HG03025 (cell line): ENCODE data around the gene TSC22D3.

Experiments
- ATAC-seq: cut with Tn5 transposase; IDR thresholded peaks from one replicate; pipeline ENCODE4 v1.9.1; 2021; ENCODE audit warnings: mild to moderate bottlenecking, moderate library complexity; ENCODE audit not compliant: unreplicated experiment, low FRiP score

TSC22D3 gene

DNA sequence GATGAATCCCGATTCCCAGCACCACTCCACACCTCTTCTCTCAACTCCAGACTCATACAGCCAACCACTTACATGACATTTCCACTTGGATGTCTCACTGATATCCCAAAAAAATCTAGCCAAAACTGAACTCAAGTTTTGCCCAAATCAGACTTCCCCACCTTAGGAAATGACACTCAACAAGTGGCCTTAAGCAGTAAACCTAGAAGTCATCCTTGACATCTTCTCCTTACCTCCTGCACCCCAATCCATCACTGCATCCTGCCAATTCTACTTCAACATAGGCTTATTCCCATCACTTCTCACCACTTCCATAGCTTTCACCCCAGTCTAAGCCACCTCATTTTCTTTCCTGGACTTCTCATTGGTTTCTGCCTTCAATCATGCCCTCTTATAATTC is 108.2 kb downstream of the TSC22D3 start:
- ATAC-seq, result no peak

DNA sequence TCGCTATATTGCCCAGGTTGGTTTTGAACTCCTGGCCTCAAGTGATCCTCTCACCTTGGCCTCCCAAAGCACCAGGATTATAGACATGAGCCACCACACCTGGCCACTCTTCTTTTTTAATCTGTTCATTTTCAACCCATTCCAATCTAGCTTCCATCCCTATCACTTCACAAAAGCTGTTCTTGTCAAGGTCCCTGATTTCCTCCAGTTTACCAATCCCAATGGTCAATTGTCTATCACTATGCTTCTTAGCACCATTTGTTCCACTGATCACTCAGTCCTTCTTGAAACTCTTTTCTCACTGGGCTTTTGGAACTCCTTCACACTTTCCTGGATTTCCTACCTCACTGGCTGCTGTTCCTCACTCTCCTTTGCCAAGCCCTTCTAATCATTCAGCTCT is 108.7 kb downstream of the TSC22D3 start:
- ATAC-seq, result no peak
